ENCODE results near the gene S100PBP.
A peak's percentile ranks its signal among the peaks of the same experiment; 100 is the strongest.
"Not testable (repeated sequence)": the region's sequence is repeated elsewhere in the genome, so short reads cannot be mapped to it uniquely, and the experiment has no call there.

Gene S100PBP

GRCh38 chr1:32786856-32787255 lies 30.6 kb upstream of the S100PBP start:
- no peak for DNase-seq

DNA sequence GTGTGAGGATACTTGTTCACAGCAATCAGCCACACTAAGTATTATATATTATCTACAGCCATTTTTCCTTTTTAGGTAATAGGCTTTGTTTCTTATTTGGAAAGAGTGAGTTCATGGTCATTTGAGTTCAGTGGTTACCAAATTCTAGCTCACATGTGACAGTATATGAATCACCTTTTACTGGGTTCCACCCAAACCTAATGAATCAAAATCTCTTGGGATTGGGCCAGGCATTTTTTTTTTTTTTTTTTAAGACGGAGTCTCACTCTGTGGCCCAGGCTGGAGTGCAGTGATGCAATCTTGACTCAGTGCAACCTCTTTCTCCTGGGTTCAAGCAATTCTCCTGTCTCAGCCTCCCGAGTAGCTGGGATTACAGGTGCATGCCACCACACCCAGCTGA lies 28.1 kb upstream of the S100PBP start:
- DNase-seq: not testable (repeated sequence)

DNA sequence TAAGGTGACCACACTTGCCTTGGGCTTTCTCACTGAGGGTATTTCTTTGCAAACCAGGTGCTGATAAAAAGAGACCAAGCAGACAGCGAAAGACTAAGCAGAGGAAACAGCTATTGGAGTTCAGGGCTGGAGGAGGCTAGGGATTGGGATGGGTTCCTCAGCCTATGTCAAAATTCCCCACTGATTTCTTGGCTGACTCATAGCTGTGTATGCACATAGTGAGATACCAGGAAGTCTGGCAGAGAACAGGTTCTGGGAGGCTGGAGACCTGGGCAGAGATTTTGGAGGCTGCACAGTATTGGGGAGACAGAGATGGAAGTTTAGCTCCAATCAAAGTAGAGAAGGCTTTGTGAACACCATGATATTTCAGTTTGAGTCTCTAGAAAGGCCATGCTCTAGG lies 25.6 kb upstream of the S100PBP start:
- no peak for DNase-seq

DNA sequence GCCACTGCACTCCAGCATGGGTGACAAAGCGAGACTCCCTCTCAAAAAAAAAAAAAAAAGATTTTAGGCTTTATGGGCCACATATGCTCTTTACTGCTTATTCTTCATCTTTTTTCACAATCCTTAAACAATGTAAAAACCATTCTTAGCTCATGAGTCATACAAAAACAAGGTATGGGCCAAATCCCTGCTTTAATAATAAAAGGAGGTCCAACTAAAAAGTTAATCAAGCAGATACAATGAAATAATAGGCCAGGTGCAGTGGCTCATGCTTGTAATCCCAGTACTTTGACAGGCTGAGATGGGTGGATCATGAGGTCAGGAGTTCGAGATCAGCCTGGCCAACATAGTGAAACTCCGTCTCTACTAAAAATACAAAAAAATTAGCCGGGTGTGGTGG lies 21.7 kb upstream of the S100PBP start:
- DNase-seq: not testable (repeated sequence)

DNA sequence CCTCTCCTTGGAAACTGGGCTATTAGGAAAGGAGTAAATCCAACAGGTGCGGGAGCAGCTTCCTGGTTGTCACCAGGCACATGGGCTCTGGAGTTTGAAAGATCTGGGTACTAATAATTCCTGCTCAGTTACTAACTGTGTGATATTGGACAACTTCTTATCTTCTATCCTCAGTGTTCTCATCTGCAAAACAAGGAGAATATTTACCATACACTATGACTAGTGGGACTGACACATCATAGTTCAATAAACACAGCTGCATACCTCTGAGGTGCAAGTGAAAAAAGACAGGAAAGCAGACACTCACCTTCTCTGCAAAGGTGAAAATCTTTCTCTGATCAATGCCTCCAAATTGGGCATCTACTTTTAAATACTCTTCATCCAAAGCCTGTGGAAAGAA lies 20.0 kb upstream of the S100PBP start:
- no peak for DNase-seq

DNA sequence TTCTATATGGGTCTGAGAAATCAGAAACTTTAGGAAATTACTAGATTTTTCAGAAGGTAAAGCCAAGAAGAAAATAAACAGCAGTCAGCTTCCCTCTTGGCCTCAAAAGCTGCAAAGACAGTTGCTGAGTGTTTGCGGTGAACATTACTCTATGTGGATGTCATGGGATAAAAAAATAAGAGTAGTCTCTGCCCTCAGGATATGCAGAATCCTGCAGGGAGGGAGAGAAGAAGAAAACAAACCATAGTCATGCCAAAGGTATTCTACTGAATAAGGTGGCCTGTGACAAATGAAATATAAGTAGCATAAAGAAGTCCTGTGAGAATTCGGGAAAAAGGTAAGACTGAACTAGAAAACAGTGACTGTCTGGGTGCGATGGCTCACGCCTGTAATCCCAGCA lies 19.3 kb upstream of the S100PBP start:
- DNase-seq: no peak

DNA sequence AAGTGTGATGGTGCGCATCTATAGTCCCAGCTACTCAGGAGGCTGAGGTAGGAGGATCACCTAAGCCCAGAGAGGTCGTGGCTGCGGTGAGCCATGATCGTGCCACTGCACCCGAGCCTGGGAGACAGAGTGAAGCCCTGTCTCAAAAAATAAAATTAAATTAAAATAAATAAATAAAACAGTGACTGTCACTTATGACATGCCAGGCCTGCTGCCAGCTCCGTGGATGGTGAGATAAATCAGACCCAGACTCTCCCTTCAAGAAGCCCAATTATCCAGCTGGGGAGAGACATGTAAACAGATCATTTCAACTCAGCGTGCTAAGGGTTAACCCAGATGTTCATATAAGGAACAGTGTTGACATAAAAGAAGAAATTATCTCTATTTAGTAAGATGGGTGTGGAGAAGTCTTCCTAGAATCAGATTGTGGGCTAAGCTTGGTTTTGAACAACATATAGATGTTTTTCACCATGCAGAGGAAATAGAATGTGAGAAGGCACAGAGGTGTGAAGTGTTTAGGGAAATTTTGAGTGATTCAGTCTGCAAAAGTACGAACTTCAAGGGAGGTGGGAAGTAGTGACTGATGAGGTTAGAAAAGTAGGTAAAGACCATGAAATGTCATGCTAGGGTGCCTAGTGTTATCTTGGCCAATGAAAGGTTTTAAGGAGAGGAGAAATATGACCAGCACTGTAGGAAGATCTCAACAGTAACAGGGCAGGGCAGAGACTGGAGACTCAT lies 18.6 kb upstream of the S100PBP start:
- no peak for DNase-seq

- no peak for DNase-seq
Measured at GRCh38 chr1:32801096-32801715, 16.2 kb upstream of the S100PBP start.

- DNase-seq: not testable (repeated sequence)
Measured at GRCh38 chr1:32804460-32804859, 13.0 kb upstream of the S100PBP start.

- DNase-seq: peak; percentile 38
Measured at GRCh38 chr1:32806290-32806689, 11.2 kb upstream of the S100PBP start.

DNA sequence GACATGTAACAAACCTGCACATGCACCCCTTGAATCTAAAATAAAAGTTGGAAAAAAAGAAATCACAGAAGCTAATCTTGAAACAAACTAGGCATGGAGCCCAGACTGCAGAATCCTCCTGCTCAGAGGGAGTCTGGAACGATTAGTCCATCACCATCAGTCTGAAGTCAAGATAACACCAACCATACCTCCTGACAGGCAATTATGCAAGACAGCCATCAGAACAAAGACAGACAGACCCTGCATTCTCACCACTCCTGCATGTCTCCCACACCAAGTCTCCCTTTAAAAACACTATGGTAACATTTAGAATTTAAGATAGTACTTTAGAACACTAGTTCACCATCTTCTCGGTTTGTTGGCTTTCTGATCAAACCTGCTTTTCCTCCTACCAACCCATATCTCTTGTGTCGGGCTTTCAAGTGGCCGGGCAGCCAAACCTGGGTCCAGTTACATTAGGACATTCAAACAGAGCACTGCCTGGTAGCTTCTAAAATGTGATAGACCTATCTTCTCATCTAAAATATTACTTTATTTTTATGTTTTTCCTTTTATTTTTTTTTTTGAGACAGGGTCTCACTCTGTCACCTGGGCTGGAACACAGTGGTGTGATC lies 10.4 kb upstream of the S100PBP start:
- DNase-seq: no peak

DNA sequence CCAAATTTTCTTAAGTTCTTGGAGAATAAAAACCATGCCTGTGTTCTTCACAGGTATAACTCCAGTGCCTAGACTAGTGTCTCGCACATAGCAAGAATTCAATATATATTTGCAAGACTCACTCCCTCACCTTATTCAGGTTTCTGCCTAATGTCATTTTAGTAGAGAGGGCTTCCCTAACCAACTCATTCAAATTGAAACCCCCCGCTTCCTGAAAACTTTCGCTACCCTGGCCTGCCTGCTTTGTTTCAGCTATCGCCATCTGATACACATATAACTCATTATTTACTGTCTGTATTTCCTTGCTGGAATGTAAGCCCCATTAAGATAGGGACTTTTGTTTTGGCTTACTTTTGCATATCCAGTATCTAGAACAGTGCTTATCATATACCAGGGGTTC lies 8.9 kb upstream of the S100PBP start:
- DNase-seq: no peak

- DNase-seq: no peak
Measured at GRCh38 chr1:32810358-32810757, 7.1 kb upstream of the S100PBP start.

- DNase-seq: no peak
Measured at GRCh38 chr1:32811265-32811664, 6.2 kb upstream of the S100PBP start.

DNA sequence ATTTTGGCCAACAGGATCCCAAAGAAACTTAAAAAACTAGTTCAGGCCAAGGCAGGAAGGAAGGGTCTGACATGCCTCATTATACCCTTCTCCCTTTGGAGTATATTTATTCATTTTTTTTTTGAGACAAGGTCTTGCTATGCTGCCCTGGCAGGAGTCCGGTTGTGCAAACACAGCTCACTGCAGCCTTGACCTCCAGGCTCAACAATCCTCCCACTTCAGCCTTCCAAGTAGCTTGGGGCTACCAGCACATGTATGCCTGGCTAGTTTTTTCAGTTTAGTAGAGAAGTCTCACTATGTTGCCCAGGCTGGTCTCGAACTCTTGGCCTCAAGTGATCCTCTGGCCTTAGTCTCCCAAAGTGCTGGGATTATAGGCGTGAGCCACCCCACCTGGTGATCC lies 5.5 kb upstream of the S100PBP start:
- no peak for DNase-seq

- no peak for DNase-seq
Measured at GRCh38 chr1:32813941-32814739, 3.3 kb upstream of the S100PBP start.

DNA sequence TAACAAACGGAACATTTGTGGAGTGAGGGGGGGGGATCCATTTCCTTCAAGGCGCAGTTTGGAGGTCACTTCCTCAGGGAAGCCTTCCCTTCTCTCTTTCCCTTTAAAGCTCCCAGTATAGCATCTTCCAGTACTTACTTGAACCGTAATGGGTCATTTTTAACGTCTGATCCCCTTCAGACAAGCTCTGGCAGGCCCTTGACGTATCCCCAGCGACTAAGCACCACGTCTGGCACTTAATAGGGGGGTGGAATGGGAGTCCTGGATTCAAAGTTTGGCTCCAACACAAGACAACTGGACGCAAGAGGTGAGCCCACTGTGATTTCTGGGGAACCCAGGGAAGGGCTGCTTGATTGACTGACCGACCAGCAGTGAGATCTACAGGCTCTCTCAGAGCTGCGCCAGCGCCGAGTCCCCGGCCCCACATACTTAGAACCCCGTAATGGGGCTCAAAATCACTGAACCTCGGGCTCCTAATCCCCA lies 736 bp upstream of the S100PBP start:
- DNase-seq: no peak

DNA sequence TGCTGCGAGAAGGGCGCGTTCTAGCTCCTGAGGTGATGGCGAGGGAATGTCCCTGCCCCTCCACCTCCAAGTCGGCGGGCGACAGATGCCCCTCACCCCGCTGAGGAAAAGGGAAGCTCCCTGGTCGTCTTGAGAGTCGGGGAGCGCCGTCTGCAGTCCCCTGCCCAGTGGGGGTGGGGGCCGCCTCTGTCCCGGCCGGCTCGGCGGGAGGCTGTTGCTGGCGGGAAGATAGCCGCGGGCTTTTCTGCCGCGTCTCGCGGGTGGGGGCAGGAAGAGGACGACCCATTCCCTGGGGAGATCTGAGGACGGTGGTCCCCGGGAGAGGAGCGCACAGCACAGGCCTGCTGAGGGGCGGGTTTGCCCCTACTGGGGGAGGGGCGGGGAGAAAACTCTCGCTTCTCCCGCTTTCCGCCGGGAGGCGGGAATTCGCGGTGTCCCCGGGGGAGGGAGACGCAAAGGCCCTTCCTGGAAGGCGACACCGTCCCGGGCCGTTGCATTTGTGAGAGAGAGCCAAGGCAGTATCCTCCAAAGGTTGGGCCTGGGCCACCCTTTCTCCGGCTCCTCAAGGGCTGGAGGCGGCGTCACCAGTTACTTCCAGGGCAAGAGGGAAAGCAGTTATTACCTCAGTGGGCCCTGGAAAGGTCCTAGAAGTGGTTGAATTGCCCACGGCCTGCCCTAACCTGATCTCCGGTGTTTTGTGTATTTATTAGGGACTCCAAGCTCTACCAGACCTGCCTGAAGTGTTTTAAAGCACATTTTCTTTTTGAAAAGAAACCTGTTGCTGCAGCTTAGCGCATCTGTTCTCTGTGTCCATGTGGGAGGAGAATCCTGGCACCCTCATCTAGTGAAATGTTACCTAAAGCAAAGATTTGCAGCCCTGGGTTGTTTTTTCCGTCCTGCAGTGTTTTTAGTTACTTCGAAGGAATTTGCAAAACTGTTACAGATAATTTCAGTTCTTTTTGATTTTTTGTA lies 648 bp downstream of the S100PBP start:
- DNase-seq: no peak

- DNase-seq: no peak
Measured at GRCh38 chr1:32818804-32819541, 1.5 kb downstream of the S100PBP start.

GRCh38 chr1:32825181-32825580 lies 7.7 kb downstream of the S100PBP start:
- DNase-seq: no peak

DNA sequence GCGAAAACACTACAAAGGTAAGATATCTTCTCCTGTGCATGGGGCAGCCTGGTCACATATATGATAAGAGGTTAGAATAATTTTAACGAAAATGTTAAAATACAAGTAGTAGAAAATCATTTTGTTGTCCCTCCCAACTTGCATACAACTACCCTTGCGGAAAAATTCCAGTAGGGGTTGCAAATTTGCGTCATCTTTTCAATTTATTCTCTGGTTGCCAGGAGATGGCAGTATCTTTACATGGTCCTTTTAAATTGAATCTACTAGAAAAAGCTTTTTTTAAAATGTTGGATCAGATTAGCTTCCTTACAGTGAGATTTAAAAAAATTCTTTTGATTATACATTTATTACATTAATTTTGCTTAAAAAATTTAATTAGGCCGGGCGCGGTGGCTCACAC lies 10.9 kb downstream of the S100PBP start:
- no peak for DNase-seq
